K562 (cell line): Measurements from ENCODE around the gene PHLDB2.

Experiments
- GTF2F1 ChIP-seq: IDR thresholded peaks from 2 replicates; pipeline ENCODE4 v1.6.1; 2011; ENCODE audit warnings: low read depth, low read length, improper control_type of control experiment
- HCFC1 ChIP-seq: IDR thresholded peaks from 2 replicates; pipeline ENCODE4 v1.6.1; 2012; ENCODE audit warnings: low read depth, low read length, improper control_type of control experiment
- MAFG ChIP-seq: fragments of 450-650 bp; conservative IDR thresholded peaks from 2 replicates; pipeline ENCODE4 v1.6.1; 2016; ENCODE audit warnings: missing genetic modification characterization, missing compliant biosample characterization
- POLR2A ChIP-seq: fragments of 450-650 bp; conservative IDR thresholded peaks from 2 replicates; pipeline ENCODE4 v1.6.1; 2016

DNA sequence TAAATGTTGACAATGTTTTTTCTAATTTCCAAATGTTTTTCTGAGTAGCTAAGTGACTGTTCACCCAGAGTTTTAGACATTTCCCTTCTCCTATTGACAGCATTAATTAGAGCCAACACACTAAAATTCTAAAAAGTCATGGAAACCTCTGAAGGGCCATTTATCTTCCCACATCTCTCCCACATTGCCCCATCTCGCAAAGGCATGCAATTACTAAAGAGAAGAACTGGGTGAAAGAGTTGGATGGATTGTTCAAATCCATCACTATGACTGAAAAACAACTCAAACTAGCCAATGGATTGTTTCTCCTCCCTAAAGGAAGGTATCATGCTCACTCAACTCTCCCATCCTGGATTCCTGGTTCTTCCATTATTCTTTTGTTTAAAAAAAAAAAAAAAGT is 30.0 kb upstream of the PHLDB2 start:
- TF ChIP-seq POLR2A, result no peak
- no peak for TF ChIP-seq MAFG (tag)
- no peak for TF ChIP-seq GTF2F1
- TF ChIP-seq HCFC1, result no peak
